NCI-H2081 treated with DMSO at 0.1 percent for 48 hours (cell line): ENCODE data around the gene PDE4B.

Source experiments
- DNase-seq: peaks from one replicate; lab custom pipeline; 2025; lab: John Stamatoyannopoulos, UW

The PDE4B gene

GRCh38 chr1:65882076-65882475, 89.4 kb downstream of the PDE4B start:
- no peak for DNase-seq

- no peak for DNase-seq
Observed at GRCh38 chr1:65889441-65889840, 96.7 kb downstream of the PDE4B start.

DNA sequence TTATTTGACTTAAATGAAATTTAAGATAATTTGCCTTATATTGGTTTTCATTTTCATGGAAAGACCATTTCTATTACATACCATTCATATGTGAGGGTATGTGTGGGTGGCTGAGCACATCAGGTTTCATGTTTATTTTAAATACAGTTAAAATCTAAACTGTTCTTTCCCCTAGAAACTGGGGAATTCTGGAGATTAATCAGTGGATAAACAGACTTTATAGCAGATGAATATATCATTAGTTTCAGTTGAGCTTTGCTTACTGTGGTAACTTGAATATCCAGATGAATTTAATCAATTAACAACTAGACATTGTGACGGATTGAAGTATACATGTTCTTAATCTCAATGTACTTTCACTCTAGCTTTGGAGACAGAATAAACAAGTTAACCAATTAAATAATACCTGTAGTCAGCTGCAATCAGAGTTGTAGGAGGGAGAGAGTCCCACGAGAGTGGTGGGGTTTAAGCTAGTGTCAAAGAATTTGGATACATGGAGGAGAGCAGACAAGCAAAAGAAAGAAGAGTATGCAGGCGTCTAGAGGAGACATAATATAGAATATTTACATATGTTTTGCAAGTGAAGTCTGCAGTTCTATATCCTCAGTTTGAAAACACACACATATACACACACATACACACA, 97.6 kb downstream of the PDE4B start:
- no peak for DNase-seq

GRCh38 chr1:65894738-65895605, 102.3 kb downstream of the PDE4B start:
- no peak for DNase-seq

- no peak for DNase-seq
Observed at GRCh38 chr1:65896721-65897120, 104.0 kb downstream of the PDE4B start.

DNA sequence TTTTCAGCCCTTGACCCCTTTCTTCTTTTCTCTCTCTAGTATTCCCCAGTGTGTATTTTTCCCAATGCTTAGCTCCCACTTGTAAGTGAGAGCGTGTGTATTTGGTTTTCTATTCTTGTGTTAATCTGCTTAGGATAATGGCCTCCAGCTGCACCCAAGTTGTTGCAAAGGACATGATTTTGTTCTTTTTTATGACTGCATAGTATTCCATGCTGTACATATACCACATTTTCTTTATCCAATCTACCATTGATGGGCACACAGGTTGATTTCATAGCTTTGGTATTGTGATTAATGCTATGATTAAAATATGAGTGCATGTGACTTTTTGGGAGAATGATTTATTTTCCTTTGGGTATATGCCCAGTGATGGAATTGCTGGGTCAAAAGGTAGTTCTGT, 104.8 kb downstream of the PDE4B start:
- no peak for DNase-seq

DNA sequence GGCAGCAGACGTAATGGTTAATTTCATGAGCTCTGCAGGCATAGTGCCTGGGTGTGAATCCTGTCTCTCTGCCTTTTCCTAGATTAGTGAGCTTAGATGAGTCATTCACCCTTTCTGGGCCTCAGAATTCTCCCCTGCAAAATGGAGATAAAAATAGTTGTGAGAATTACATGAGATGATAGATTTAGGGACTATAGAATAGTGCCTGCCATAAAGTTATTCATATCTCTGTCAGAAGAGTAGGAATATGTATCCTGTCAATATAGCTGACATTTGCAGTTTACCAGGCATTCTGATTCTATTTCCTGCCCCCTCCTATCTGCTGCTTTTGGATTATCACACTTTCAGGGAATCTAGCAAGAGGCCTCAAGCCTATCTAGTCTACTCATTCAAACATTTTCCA, 112.0 kb downstream of the PDE4B start:
- no peak for DNase-seq

GRCh38 chr1:65910432-65910831, 117.7 kb downstream of the PDE4B start:
- no peak for DNase-seq

DNA sequence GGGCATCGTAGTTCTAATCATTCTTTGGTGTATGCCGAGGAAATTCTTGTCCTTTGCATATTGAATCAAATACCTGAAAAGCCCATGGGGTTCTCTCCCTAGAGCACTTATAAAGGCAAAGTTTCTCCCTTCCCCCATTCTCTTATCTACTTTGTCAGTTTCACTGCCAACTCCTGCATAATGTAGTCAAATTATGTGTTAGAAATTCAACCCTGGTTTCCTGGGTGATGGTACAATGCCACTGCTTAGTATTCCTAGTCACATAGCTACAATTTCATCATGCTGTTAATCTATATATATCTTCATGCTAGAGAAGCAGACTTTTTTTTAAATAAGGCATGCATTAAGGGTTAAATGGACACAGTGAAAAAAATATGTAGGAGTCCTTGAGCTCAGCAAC, 119.0 kb downstream of the PDE4B start:
- no peak for DNase-seq

- no peak for DNase-seq
Observed at GRCh38 chr1:65918564-65918963, 125.9 kb downstream of the PDE4B start.

GRCh38 chr1:65921446-65921845, 128.8 kb downstream of the PDE4B start:
- no peak for DNase-seq

DNA sequence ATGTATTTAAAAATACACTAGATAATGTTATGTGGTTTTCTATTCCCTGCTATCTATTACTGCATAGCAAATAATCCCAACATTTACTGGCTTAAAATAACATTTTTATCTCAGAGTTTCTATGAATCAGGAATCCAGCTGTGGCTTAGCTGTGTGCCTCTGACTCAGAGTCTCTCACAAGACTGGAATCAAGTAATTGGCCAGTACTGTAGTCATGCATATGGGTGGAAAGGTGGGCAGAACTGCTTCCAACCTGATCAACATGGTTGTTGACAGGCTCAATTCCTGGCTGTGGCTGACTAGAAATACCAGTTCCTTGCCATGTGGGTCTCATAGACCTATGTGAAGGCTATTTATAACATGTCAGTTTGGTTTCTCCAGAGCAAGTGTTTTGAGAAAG, 131.8 kb downstream of the PDE4B start:
- no peak for DNase-seq

GRCh38 chr1:65938506-65938905, 145.8 kb downstream of the PDE4B start:
- DNase-seq = no peak

DNA sequence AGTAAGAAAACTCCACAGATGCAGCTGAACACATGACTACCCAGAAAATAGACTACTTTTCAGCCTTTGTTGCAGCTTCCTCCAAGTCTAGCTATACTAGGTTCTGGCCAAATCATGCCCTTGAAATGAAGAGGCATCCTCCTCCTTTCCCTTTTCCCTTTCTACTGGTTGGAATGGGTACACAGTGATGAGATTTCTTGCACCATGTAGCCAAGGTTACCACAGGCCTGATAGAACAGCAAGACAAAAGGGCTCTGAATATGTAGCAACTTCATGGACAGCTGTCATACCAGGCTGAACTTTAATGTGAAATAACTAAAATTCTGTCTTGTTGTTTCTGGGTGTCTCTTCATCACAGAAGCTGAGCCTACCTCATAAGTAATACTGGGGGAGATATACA, 146.5 kb downstream of the PDE4B start:
- DNase-seq = no peak

GRCh38 chr1:65939636-65940035, 146.9 kb downstream of the PDE4B start:
- no peak for DNase-seq

DNA sequence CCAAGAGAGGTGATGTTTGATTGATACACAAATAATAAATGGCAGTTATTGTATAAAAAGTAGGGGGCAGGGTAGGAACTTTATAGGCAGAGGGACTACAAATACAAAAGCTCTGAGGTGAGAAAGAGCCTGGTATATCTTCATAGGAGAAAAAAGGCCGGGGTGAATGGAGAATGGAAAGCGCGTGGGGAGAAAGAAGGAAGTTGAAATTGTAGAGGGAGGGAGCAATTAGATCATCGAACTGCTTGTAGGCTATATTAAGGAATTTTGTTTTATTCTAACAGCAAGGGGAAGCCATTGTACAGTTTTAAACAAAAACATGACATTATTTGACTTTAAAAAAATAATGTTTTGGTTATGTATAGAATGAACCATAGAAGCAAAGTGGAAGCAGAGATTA, 147.4 kb downstream of the PDE4B start:
- DNase-seq = no peak

GRCh38 chr1:65942476-65942875, 149.8 kb downstream of the PDE4B start:
- DNase-seq = no peak

- no peak for DNase-seq
Observed at GRCh38 chr1:65946376-65946775, 153.7 kb downstream of the PDE4B start.

GRCh38 chr1:65946960-65947359, 154.3 kb downstream of the PDE4B start:
- no peak for DNase-seq

GRCh38 chr1:65948609-65949229, 156.0 kb downstream of the PDE4B start:
- DNase-seq = no peak

DNA sequence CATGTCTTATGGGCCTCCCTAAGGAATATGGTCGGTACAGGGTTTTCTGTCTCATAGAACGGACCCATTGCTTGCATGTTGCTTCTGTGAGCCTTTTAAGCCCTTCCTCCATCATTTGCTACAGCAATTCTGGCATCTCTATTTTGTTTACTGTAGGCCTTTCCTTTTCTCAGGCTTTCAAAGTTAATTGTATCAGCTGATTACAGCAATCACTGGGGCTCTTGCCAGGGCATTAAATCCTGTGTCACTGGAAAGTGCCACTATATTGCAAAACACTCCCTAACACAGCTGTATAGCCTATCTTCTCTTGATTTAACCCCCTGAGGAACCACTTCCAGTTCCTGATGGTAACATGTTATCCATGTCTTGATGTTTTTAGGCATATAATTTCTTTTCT, 156.5 kb downstream of the PDE4B start:
- no peak for DNase-seq

DNA sequence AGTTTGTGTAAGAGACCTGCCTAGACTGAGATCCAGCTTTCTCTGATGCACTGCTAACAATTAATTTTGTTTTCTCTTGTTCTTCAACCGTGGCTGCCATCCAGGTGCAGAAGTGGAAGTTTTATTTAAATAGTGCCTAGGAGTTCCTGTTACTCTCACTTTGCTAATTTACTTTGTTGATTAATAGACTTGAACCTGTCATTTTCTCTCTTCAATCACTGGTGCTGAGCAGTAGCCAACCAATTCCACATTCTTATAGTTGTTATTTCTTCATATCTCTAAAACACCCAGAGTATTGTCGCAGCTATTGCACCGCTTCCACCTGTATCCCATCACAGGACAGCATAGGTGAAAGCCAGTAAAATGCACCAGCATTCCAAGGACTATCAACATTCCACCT, 157.2 kb downstream of the PDE4B start:
- DNase-seq = no peak

DNA sequence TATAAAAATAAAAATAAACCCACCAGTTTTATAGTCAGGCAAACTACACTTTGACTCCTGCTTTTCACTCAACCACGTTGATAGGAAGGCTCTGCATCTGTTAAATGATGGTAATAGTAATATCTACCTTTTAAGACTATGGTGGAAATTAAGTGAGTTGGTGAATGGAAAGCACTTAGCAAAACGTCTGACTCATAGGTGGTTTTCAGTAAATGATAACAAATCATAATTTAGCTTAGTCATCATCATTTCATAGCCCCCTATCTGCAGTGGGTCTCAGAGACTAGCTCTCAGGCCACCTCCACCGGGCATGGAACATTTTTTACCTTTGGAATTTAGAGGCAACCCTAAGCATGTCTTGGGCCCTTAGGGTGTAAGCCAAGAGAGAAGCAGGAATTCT, 160.0 kb downstream of the PDE4B start:
- no peak for DNase-seq
